Upper lobe of right lung (tissue), 1 donor: ENCODE measurements around the gene PGC. TPM values are rescaled to one million over a fixed set of nuclear protein-coding genes. Genes with fewer than 3 reads are reported as not detected.

Source experiments
- ATAC-seq: fragments of 200-7000 bp; cut with Tn5 transposase; one replicate; pipeline ENCODE4 v1.9.1; 2020; ENCODE audit warnings: mild to moderate bottlenecking, moderate library complexity
- DNase-seq: peaks from one replicate; pipeline ENCODE4 v3.0.0-alpha.2; 2020
- H3K27ac ChIP-seq: fragments of 200-600 bp; one replicate; pipeline ENCODE4 v1.8.0; 2022
- H3K27me3 ChIP-seq: fragments of 200-600 bp; one replicate; pipeline ENCODE4 v1.8.0; 2022; ENCODE audit warnings: mild to moderate bottlenecking
- H3K36me3 ChIP-seq: fragments of 200-600 bp; one replicate; pipeline ENCODE4 v1.8.0; 2022
- H3K4me1 ChIP-seq: fragments of 200-600 bp; one replicate; pipeline ENCODE4 v1.8.0; 2022
- H3K4me3 ChIP-seq: fragments of 200-600 bp; one replicate; pipeline ENCODE4 v1.8.0; 2022; ENCODE audit warnings: mild to moderate bottlenecking
- H3K9me3 ChIP-seq: fragments of 200-600 bp; one replicate; pipeline ENCODE4 v1.8.0; 2022
- intact Hi-C: fragments of 100-400 bp; cut with DNase I; formaldehyde crosslinking; loops from one replicate; pipeline ENCODE4 v1.11.0; 2022
- total RNA-seq: library from RNA; stranded (reverse); fragmentation: NEBNext Ultra II Directional; extraction: Animal tissue kit (Norgen Biotek cat#: 25700); gene quantifications from one replicate; pipeline ENCODE4 v1.2.1, GENCODE V29; 2021
- TF ChIP-seq, protein P1 (sequence below): fragments of 200-600 bp; IDR thresholded peaks from one replicate; pipeline ENCODE4 v1.8.0; 2022; ENCODE audit warnings: antibody characterized with exemption
- donor health status: DM: no; HTN: yes; CAD: no; lungs with severe emphysema.

The PGC gene
- total RNA-seq, 1 donor from 2014 or later = 1,050 TPM

DNA sequence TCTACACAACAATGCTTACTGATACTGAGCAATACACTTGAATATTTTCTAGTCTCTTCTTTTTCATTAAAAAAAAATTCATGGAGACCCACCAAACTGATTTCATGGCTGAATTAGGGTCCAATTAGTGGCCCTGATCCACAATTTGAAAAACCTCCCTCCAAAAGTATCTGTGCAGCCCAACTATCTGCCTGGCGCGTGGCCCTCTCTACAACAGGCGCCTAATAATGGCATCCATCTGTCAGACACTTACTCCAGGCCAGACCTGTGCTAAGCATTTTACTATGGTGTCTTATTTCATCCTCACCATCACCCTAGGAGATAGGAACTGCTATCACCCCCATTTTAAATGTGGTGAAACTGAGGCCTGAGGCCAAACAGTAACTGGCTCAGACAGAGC, 25.8 kb downstream of the PGC start:
- intact Hi-C loops = no loop called here
- ATAC-seq (no peak), DNase-seq (no peak)
- H3K4me3 ChIP-seq = no peak overlapping the region
- H3K9me3 ChIP-seq = no peaks in the 10 kb centered on the region
- H3K27me3 ChIP-seq = no peaks in the 10 kb centered on the region
- H3K4me1 ChIP-seq = peaks cover 48% of the 10 kb centered on the region
- no peaks in the 10 kb centered on the region for H3K36me3 ChIP-seq
- H3K27ac ChIP-seq = no peak overlapping the region
- TF ChIP-seq, protein P1, sequence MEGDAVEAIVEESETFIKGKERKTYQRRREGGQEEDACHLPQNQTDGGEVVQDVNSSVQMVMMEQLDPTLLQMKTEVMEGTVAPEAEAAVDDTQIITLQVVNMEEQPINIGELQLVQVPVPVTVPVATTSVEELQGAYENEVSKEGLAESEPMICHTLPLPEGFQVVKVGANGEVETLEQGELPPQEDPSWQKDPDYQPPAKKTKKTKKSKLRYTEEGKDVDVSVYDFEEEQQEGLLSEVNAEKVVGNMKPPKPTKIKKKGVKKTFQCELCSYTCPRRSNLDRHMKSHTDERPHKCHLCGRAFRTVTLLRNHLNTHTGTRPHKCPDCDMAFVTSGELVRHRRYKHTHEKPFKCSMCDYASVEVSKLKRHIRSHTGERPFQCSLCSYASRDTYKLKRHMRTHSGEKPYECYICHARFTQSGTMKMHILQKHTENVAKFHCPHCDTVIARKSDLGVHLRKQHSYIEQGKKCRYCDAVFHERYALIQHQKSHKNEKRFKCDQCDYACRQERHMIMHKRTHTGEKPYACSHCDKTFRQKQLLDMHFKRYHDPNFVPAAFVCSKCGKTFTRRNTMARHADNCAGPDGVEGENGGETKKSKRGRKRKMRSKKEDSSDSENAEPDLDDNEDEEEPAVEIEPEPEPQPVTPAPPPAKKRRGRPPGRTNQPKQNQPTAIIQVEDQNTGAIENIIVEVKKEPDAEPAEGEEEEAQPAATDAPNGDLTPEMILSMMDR = no peak

DNA sequence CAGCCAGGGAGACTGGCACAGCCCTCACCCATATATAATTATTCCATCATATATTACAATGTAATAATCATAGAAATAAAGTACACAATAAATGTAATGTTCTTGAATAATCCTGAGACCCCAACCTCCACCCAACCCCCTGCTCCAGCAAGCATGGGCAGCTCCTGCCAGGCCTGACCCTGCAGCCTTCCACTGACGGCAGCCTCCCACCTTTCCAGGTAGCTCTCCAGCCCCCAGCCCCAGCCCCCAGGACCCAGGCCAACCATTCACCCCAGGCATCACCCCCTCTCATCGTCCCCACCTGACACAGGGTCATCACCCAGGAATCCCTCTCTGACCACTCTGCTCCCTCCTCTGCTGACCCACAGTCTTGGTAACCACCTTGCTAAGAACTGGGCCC, 26.4 kb downstream of the PGC start:
- H3K27me3 ChIP-seq = no peaks in the 10 kb centered on the region
- no peak overlapping the region for H3K27ac ChIP-seq
- peaks cover 51% of the 10 kb centered on the region for H3K4me1 ChIP-seq
- no peaks in the 10 kb centered on the region for H3K36me3 ChIP-seq
- H3K9me3 ChIP-seq = no peaks in the 10 kb centered on the region
- intact Hi-C loops = no loop called here
- ATAC-seq (no peak), DNase-seq (no peak)
- no peak overlapping the region for H3K4me3 ChIP-seq
- TF ChIP-seq, protein P1 = no peak

DNA sequence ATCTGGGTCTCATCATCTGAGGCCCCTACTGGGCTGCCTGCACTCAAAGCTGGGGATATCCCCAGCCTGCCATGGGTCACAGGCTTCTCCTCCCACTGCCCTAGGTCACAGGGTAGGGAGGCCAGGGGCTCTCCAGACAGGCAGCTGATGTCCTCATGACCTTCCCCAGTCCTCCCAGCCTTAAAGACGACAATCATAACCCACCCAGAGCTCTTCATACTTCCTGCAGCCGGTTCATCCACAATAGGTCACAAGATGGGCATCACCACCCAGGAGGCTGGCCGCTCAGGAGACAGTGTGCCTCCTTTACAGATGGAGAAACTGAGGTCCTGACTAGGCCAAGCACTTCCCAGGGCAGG, 27.0 kb downstream of the PGC start:
- TF ChIP-seq, protein P1 = no peak
- H3K9me3 ChIP-seq = no peaks in the 10 kb centered on the region
- DNase-seq (no peak), ATAC-seq (no peak)
- no peak overlapping the region for H3K27ac ChIP-seq
- no peak overlapping the region for H3K4me3 ChIP-seq
- H3K36me3 ChIP-seq = no peaks in the 10 kb centered on the region
- no peaks in the 10 kb centered on the region for H3K27me3 ChIP-seq
- intact Hi-C loops = no loop called here
- H3K4me1 ChIP-seq = peaks cover 50% of the 10 kb centered on the region

DNA sequence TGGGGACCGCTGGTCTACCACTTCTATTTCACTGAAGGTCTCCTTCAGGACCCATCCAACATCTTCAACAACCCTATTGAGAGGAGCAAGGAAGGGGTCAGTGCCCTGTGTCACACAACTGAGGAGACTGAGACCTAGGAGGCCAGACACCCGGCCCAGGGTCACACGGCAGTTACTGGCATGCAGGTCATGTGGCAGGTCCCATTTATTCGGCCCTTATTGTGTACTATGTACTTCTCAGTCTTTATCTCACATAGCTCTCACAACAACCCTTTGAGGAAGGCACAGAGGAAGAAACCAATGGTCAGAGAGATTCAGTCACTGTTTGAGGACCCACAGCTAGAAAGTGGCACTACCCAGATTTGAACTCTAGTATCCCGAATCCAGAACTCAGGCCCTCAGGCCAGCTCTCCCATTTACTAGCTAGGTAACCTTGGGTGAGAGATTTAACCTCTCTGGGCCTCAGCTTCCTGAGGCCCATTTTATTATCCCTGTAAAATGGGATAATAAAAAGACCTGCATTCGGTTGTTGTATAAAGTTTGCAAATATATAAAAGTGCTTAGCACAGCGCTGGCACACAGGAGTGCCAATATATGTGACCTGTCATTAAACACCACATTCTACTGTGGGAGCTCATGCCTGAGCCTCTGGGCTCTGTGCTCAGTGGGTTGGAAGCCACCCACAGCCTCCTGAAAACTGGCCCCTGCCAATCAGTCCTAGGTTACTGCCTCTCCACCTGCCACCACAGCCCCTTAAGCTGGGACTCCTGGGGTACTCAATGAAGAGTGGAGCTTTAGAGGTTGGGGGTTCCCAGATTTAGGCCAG, 27.5 kb downstream of the PGC start:
- intact Hi-C loops = no loop called here
- no peaks in the 10 kb centered on the region for H3K9me3 ChIP-seq
- H3K4me1 ChIP-seq = peaks cover 46% of the 10 kb centered on the region
- ATAC-seq (no peak), DNase-seq (no peak)
- no peak overlapping the region for H3K27ac ChIP-seq
- H3K27me3 ChIP-seq = no peaks in the 10 kb centered on the region
- no peak overlapping the region for H3K4me3 ChIP-seq
- H3K36me3 ChIP-seq = no peaks in the 10 kb centered on the region
- TF ChIP-seq, protein P1 = no peak

DNA sequence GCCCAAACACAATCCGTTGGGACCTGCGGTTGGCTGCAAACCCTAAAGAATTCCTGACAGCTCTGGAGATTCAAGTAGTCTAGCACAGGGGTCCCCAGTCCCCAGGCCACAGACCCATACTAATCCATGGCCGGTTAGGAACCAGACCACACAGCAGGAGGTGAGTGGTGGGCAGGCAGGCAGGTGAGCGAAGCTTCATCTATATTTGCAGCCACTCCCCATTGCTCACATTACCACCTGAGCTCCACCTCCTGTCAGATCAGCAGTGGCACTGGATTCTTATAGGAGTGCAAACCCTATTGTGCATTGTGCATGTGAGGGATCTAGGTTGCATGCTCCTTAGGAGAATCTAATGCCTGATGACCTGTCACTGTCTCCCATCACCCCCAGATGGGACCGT, 28.4 kb downstream of the PGC start:
- intact Hi-C loops = no loop called here
- H3K4me1 ChIP-seq = peaks cover 38% of the 10 kb centered on the region
- H3K4me3 ChIP-seq = no peak overlapping the region
- no peaks in the 10 kb centered on the region for H3K36me3 ChIP-seq
- no peaks in the 10 kb centered on the region for H3K9me3 ChIP-seq
- H3K27me3 ChIP-seq = no peaks in the 10 kb centered on the region
- DNase-seq (no peak), ATAC-seq (no peak)
- H3K27ac ChIP-seq = no peak overlapping the region
- TF ChIP-seq, protein P1 = no peak

DNA sequence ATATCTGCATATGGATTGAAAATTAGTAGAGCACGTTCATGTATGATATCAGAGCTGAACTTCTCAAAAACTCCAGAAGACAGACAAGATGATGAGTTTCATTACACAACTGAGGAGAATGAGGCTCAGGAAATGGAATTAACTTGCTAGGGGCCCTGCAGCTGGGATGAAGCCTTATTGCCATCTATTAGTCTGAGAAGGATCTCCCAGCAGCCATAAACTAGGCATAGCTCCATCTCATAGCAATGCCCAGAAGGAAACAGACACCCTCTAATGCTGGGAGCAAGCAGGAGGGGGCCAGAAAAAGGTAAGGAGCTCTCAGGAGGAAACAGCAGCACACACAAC, 29.8 kb downstream of the PGC start:
- Histone ChIP-seq H3K4me3 (no peak overlapping the region), H3K9me3 (no peaks in the 10 kb centered on the region), H3K27ac (no peak overlapping the region), H3K36me3 (no peaks in the 10 kb centered on the region), H3K4me1 (peaks cover 39% of the 10 kb centered on the region), H3K27me3 (no peaks in the 10 kb centered on the region)
- intact Hi-C loops = no loop called here
- no peak for ATAC-seq
- TF ChIP-seq, protein P1 = no peak
- DNase-seq = no peak
